ENCODE measurements around the gene ADGRL3.

ADGRL3 gene

DNA sequence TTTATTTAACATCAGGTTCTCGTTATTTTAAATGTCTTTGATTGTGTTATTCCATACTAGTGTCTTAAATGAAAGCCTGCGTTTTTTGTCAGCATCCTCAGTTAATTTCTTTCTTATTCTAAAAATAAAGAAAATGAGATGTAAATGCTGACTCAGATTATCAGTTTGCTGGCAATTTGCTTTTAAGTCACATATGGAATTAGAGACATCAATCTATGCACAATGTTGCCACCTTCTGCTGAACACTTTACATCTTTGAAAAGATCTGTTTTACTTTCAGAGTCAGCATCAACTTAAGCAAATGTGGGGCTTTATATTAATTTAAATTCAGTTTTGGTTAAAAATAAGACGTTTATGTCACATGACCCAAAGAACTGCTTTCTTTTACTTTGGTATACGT lies 99.2 kb downstream of the ADGRL3 start:
- no peak overlapping the region for H3K4me3 ChIP-seq (ENCODE audit: low read depth, low read length)
- in situ Hi-C loops (cut with HindIII; ENCODE audit: low sequenced_read_pairs) = no loop called here
- no peak for DNase-seq (ENCODE audit: low read depth, low spot score)
- no peak for TF ChIP-seq CTCF (IDR thresholded peaks at IDR 0.05; ENCODE audit: low read depth, low read length)

DNA sequence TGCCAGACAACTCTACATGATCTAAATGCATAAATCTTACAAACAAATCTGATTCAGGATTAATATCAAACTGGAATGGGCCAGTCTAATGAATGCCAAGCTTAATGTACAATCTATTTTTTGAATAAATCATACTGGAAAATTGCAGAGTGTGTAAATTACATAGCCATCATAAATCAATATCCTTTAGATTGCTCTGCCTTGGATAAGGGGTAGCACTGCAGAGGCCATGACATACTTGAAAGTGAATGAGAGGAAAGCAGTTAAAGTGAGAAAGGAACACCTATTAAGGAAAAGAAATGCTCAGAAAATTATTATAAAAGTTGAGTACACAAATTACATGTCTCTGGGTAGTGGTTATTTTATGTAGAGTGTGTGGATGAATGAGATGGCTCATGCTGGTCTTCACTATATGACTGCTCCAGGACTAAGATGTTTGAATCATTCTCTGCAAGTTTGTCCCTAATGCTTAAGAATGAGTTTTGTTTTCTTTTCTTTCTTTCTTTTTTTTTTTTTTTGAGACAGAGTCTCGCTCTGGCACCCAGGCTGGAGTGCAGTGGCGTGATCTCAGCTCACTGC lies 100.2 kb downstream of the ADGRL3 start:
- DNase-seq (ENCODE audit: low read depth, low spot score) = no peak
- no peak for TF ChIP-seq CTCF (IDR thresholded peaks at IDR 0.05; ENCODE audit: low read depth, low read length)
- in situ Hi-C loops (cut with HindIII; ENCODE audit: low sequenced_read_pairs) = no loop called here
- H3K4me3 ChIP-seq (ENCODE audit: low read depth, low read length) = no peak overlapping the region

DNA sequence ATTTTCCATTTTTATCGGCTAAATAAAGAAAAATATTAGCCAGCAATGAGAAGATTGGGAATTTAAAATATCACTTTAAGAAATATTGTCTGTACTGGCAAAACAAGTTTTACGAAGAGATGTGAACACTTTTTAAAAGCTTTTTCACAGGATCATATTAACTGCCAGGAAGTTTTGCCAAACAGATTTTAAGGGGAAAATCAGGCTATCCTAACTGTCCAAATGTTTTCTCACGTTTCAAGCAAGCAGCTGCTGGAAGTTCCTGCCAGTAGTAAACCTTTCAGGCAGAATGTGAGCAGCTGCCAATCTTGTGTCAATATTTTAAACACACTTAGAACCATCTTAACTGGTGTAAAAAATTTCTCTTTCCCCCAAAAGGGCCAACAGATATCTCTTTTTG lies 101.1 kb downstream of the ADGRL3 start:
- H3K4me3 ChIP-seq (ENCODE audit: low read depth, low read length) = no peak overlapping the region
- DNase-seq (ENCODE audit: low read depth, low spot score) = no peak
- TF ChIP-seq CTCF (IDR thresholded peaks at IDR 0.05; ENCODE audit: low read depth, low read length) = no peak
- in situ Hi-C loops (cut with HindIII; ENCODE audit: low sequenced_read_pairs) = no loop called here

- TF ChIP-seq CTCF (IDR thresholded peaks at IDR 0.05; ENCODE audit: low read depth, low read length) = no peak
- in situ Hi-C loops (cut with HindIII; ENCODE audit: low sequenced_read_pairs) = no loop called here
- DNase-seq (ENCODE audit: low read depth, low spot score) = no peak
- H3K4me3 ChIP-seq (ENCODE audit: low read depth, low read length) = no peak overlapping the region
These were observed 107.9 kb downstream of the ADGRL3 start for GRCh38 chr4:61308033-61308432.

DNA sequence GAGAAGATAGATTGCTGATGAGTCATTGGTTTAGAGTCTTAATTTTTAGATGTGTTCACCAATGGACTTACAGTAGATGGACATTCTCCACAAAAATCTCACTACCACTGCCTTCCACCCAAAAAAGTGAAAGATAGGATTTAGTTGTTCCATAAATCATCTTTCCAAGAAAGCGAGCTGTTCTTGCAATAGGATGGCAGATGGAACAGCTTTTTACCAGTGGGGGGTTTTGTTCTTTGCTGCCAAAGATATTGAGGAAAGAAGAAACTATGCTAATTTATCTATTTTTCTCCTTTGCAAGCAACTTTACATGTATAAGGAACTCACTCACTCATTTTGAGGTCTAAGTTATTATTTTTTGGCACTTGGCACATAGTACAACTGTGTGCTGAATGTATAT lies 109.5 kb downstream of the ADGRL3 start:
- peak; percentile 14 for DNase-seq (ENCODE audit: low read depth, low spot score)
- no peak overlapping the region for H3K4me3 ChIP-seq (ENCODE audit: low read depth, low read length)
- in situ Hi-C loops (cut with HindIII; ENCODE audit: low sequenced_read_pairs) = no loop called here
- TF ChIP-seq CTCF (IDR thresholded peaks at IDR 0.05; ENCODE audit: low read depth, low read length) = no peak

DNA sequence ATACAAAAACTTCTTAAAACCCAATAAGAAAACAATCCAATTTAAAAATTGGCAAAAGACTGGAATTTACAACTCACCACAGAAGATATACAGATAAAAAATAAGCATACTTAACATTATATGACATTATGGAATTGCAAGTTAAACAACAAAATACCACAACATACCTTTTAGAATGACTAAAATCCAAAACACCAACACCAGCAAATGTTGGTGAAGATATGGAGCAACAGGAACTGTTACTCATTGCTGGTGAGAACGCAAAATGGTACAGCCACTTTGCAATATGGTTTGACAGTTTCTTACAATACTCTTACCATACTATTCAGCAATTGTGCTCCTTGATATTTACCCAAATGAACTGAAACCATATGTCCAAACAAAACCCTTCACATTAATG lies 112.4 kb downstream of the ADGRL3 start:
- peak; percentile 7 for DNase-seq (ENCODE audit: low read depth, low spot score)
- no peak overlapping the region for H3K4me3 ChIP-seq (ENCODE audit: low read depth, low read length)
- no peak for TF ChIP-seq CTCF (IDR thresholded peaks at IDR 0.05; ENCODE audit: low read depth, low read length)
- in situ Hi-C loops (cut with HindIII; ENCODE audit: low sequenced_read_pairs) = no loop called here

- no peak for TF ChIP-seq CTCF (IDR thresholded peaks at IDR 0.05; ENCODE audit: low read depth, low read length)
- H3K4me3 ChIP-seq (ENCODE audit: low read depth, low read length) = no peak overlapping the region
- in situ Hi-C loops (cut with HindIII; ENCODE audit: low sequenced_read_pairs) = no loop called here
- no peak for DNase-seq (ENCODE audit: low read depth, low spot score)
These were observed 118.3 kb downstream of the ADGRL3 start for GRCh38 chr4:61318431-61318830.
